ENCODE data around the gene CSGALNACT2. TPM values are rescaled to one million over a fixed set of nuclear protein-coding genes. Genes with fewer than 3 reads are reported as not detected.

The CSGALNACT2 gene
- total RNA-seq, 4 donors from 2014 or later: 14.4 to 24.1 (median 20.0) TPM

DNA sequence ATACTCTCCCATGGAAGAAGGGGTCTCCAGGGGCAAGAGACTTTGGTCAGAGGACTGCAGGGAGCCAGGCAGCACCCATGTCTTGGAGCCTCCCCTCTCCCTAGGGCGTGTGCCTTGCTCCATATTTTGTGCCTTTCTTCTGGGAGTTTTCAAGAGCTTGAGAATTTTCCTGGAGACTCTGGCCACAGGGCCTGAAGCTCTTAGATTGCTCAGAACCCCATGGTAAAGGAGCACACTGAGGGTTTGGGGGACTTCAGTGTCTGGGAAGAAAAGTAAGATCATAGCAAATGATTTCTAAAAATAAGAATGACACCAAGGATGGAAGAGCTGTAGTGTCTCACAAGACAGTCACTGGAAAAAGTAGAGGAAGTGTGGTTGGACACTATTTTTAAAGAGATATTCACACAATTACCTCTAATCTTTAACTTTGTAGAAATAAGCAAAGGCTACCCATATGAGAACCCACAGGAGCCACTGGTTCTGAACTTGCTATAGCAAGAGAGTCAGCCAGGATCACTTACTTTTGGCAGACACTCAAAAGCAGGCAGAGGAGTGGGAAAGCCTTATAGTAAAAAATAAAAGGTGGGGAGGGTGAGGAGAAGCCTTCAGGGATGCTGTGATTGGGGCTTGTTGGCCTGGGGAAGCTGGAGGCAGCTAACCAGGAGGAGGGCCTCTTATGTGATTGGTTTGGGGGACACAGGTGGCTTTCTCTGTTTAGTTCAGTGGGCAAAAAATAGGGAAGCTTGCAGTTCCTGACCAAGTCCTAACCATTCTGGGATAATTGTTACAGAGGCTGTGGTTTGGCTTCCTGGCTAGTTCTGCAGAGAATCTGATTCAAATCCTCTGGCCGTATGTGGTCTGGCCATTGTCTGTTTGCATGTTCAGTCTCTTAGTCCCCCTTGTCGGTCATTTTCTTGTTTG is 5.1 kb upstream of the CSGALNACT2 start:
- intact Hi-C loops (cut with DNase I): no loop called here
- Histone ChIP-seq H3K4me1 (peaks cover 4 to 6% of the 10 kb centered on the region in 2 donors), H3K36me3 (no peaks in the 10 kb centered on the region), H3K27ac (no peak overlapping the region), H3K4me3 (replicated peaks in 1 of 3) (no peak overlapping the region), H3K27me3 (no peaks in the 10 kb centered on the region), H3K9me3 (no peaks in the 10 kb centered on the region)
- 78 to 90% methylated on average over 3 of the region's 3 CpGs for WGBS, 2 donors
- TF ChIP-seq POLR2A (IDR thresholded peaks at IDR 0.05): no peak
- TF ChIP-seq, protein P1, sequence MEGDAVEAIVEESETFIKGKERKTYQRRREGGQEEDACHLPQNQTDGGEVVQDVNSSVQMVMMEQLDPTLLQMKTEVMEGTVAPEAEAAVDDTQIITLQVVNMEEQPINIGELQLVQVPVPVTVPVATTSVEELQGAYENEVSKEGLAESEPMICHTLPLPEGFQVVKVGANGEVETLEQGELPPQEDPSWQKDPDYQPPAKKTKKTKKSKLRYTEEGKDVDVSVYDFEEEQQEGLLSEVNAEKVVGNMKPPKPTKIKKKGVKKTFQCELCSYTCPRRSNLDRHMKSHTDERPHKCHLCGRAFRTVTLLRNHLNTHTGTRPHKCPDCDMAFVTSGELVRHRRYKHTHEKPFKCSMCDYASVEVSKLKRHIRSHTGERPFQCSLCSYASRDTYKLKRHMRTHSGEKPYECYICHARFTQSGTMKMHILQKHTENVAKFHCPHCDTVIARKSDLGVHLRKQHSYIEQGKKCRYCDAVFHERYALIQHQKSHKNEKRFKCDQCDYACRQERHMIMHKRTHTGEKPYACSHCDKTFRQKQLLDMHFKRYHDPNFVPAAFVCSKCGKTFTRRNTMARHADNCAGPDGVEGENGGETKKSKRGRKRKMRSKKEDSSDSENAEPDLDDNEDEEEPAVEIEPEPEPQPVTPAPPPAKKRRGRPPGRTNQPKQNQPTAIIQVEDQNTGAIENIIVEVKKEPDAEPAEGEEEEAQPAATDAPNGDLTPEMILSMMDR (IDR thresholded peaks at IDR 0.05): no peak
- no peak for DNase-seq

DNA sequence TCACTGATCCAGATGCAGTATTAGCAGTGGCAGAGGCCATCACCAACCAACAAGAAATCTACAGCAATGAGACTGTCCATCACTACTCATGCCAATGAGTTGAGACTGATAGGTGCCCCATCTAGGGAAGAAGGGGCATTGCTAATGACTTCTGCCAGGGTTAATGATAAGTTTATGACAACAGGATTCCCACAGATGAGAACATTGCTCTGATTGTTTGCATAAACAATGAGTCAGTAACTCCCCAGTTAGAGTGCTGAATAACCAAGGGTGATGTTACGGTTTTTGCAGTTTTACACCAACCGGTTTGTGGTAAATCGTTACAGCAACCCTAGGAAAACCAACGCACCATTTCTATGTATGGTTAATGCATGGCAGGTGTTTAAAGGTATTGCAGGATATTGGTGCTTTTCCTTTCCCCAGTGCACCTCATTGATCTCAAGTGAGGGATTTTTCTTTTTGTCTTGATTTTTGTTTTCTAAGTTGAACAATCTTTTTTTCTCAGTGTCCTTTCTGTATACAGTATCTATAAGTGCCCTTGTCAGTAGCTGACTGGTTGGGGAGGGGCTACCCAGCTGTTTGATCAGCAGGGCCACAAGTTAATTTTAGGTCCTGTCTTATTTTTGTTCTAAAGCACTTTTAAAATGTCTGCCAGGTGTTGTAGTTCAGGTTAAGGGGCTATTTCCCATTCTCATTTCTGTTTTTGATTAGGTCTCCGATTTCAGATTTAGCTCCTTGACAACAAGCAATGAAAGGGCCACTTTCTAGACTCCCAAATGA is 3.9 kb upstream of the CSGALNACT2 start:
- H3K27me3 ChIP-seq: no peaks in the 10 kb centered on the region
- WGBS, 2 donors: 89 to 94% methylated on average over 5 of the region's 5 CpGs
- DNase-seq: no peak
- H3K9me3 ChIP-seq: no peaks in the 10 kb centered on the region
- H3K36me3 ChIP-seq: no peaks in the 10 kb centered on the region
- intact Hi-C loops (cut with DNase I): no loop called here
- TF ChIP-seq, protein P1 (IDR thresholded peaks at IDR 0.05): no peak
- TF ChIP-seq POLR2A (IDR thresholded peaks at IDR 0.05): no peak
- no peak overlapping the region for H3K27ac ChIP-seq
- peaks cover 7 to 9% of the 10 kb centered on the region in 2 donors for H3K4me1 ChIP-seq
- no peak overlapping the region for H3K4me3 ChIP-seq (replicated peaks in 1 of 3)

DNA sequence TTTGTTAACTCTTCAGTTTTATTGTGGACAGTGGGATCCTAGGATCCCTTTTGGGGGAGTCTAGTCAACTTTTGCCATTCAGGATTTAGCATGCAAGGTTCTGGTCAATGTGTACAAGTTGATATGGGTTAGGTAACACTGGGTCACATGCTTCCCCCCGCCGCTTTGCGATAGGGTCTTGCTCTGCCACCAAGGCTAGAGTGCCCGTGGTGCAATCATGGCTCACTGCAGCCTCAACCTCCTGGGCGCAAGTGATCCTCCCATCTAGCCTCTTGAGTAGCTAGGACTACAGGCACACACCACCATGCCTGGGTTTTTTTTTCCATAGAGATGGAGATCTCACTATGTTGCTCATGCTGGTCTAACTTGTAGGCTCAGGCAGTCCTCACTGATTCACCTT is 3.2 kb upstream of the CSGALNACT2 start:
- intact Hi-C loops (cut with DNase I): no loop called here
- WGBS, 2 donors: 89 to 99% methylated on average over 5 of the region's 5 CpGs
- no peak for TF ChIP-seq POLR2A (IDR thresholded peaks at IDR 0.05)
- TF ChIP-seq, protein P1 (IDR thresholded peaks at IDR 0.05): no peak

DNA sequence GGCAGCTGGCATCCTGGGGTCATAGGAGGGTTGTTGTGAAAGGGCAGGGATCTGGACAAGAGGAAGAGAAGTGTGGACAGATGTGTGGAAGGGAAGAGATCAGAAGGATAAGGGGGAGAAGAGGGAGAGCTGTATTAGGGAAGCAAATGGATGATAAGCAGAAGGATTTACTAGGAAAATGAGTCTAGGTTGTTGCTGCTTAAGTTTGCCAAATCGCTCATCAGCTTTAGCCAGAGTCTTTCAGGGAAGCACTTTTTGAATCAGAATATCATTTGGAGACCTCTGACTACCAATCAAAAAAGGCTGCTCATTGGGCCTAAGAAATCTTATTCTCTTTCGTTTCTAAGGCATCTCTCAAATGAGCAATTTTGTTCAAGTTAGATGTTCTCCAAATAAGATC is 2.6 kb upstream of the CSGALNACT2 start:
- Histone ChIP-seq H3K36me3 (no peaks in the 10 kb centered on the region), H3K4me3 (replicated peaks in 1 of 3) (no peak overlapping the region), H3K4me1 (peaks cover 15 to 17% of the 10 kb centered on the region in 2 donors), H3K9me3 (no peaks in the 10 kb centered on the region), H3K27ac (no peak overlapping the region), H3K27me3 (no peaks in the 10 kb centered on the region)
- intact Hi-C loops (cut with DNase I): no loop called here
- DNase-seq: no peak
- WGBS, 2 donors: 91 to 93% methylated on average over 2 of the region's 2 CpGs
- no peak for TF ChIP-seq POLR2A (IDR thresholded peaks at IDR 0.05)

More for the DNA sequence above, 3.2 kb upstream of the CSGALNACT2 start:
- H3K4me3 ChIP-seq (replicated peaks in 1 of 3): no peak overlapping the region
- no peaks in the 10 kb centered on the region for H3K9me3 ChIP-seq
- no peaks in the 10 kb centered on the region for H3K27me3 ChIP-seq
- peaks cover 15 to 16% of the 10 kb centered on the region in 2 donors for H3K4me1 ChIP-seq
- DNase-seq: no peak
- H3K36me3 ChIP-seq: no peaks in the 10 kb centered on the region
- no peak overlapping the region for H3K27ac ChIP-seq

DNA sequence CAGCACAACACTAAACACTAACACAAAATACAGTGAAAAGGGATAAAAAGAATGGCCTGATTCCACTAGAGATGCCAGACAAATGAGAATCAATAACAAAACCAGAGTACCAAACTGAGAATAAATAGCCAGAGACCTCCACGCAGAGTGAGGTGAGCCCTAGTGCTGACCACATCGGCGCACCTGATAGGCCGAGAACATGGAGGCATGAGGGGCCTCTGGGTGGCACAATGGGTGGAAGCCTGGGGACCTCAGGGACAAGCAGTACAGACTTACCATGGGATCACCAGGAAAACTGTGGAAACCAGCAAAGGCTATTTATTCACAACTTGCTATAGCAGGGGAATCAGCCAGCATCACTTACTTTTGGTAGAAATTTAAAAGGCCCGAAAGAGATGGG is 1.8 kb upstream of the CSGALNACT2 start:
- H3K36me3 ChIP-seq: no peaks in the 10 kb centered on the region
- WGBS, 2 donors: 93 to 95% methylated on average over 5 of the region's 5 CpGs
- no peaks in the 10 kb centered on the region for H3K27me3 ChIP-seq
- no peak overlapping the region for H3K4me3 ChIP-seq (replicated peaks in 1 of 3)
- no peak overlapping the region for H3K27ac ChIP-seq
- H3K9me3 ChIP-seq: no peaks in the 10 kb centered on the region
- no peak for DNase-seq
- peaks cover 15 to 17% of the 10 kb centered on the region in 2 donors for H3K4me1 ChIP-seq
- intact Hi-C loops (cut with DNase I): no loop called here
- TF ChIP-seq, protein P1 (IDR thresholded peaks at IDR 0.05): no peak
- TF ChIP-seq POLR2A (IDR thresholded peaks at IDR 0.05): no peak

All from thyroid gland (tissue), 4 donors.